ENCODE data around the gene MDM2. TPM values are rescaled to one million over a fixed set of nuclear protein-coding genes. Genes with fewer than 3 reads are reported as not detected.

The MDM2 gene
- total and polyA plus RNA-seq, 2 donors (not counting 3 experiments of a cell fraction or from before 2014, with no cell fraction given) = 16.7 to 270 TPM

GRCh38 chr12:68821357-68822188, 13.6 kb downstream of the MDM2 start:
- Histone ChIP-seq H3K79me2 (ENCODE audit: control insufficient read depth, insufficient read depth, low read length) (peaks cover 53% of the 10 kb centered on the region), H3K27ac (ENCODE audit: insufficient read depth, low read depth, low read length) (no peak overlapping the region), H3K27me3 (ENCODE audit: control insufficient read depth in 2 of 2, insufficient read depth in 2 of 2, low read length in 2 of 2) (no peaks in the 10 kb centered on the region), H3K9me3 (replicated peaks; ENCODE audit: control insufficient read depth, insufficient read depth, low read length) (no peaks in the 10 kb centered on the region), H3K4me2 (ENCODE audit: insufficient read depth, low read length) (no peak overlapping the region), H2AFZ (ENCODE audit: low read depth, low read length) (no peak overlapping the region), H3K36me3 (ENCODE audit: control insufficient read depth in 2 of 2, extremely low read depth in 1 of 2, insufficient read depth in 2 of 2, low read length in 2 of 2) (peaks cover 13 to 44% of the 10 kb centered on the region in 2 experiments), H3K4me1 (ENCODE audit: control insufficient read depth, extremely low read depth, insufficient read depth, low read length) (peaks cover 8% of the 10 kb centered on the region), H3K9me1 (replicated peaks; ENCODE audit: control insufficient read depth, extremely low read depth, insufficient read depth, low read length) (no peaks in the 10 kb centered on the region), H4K20me1 (replicated peaks; ENCODE audit: control insufficient read depth, extremely low read depth, insufficient read depth, low read length) (peaks cover 12% of the 10 kb centered on the region), H3K9ac (replicated peaks; ENCODE audit: extremely low read depth, insufficient read depth, low read length) (no peak overlapping the region), H3K4me3 (replicated peaks in 1 of 3; ENCODE audit: insufficient read depth in 1 of 3, low read depth in 1 of 3, low read length in 3 of 3) (no peak overlapping the region)
- intact Hi-C loops (cut with micrococcal nuclease) = loop anchor here (2.0 kb wide), 1 partner anchor 13 kb away; the partner anchor contains the start of gene MDM2
- DNase-seq (ENCODE audit: low read depth, low spot score) (no peak), FAIRE-seq (no peak)
- no TSS peak for BruUV-seq (replicated peaks)
- POLR2A ChIA-PET = interaction anchor here (0.5 to 1.5 kb wide), 4 partner anchors 8 to 12 kb away, joined by 3 to 5 read pairs (median 3); no protein-coding TSS in a partner anchor
- CTCF ChIA-PET = interaction anchor here (0.6 to 1.3 kb wide), 2 partner anchors 9 to 598 kb away, joined by 3 to 7 read pairs; no protein-coding TSS in a partner anchor
- dilution Hi-C loops (cut with MboI; ENCODE audit: extremely low pct_ligation_motif_present, low sequenced_read_pairs) = no loop called here
- peak; percentile 24 for TF ChIP-seq POLR2AphosphoS5 (IDR thresholded peaks at IDR 0.05; ENCODE audit: insufficient read depth, low read depth, low read length)
- peak; percentile 31 for TF ChIP-seq POLR2A (IDR thresholded peaks at IDR 0.05; ENCODE audit: low read depth, low read length)
- TF ChIP-seq MAX (IDR thresholded peaks at IDR 0.05; ENCODE audit: insufficient read depth, insufficient read length) = no peak
- no peak for TF ChIP-seq GATA2 (IDR thresholded peaks at IDR 0.05; ENCODE audit: insufficient read depth, insufficient read length, low read depth, low read length)

DNA sequence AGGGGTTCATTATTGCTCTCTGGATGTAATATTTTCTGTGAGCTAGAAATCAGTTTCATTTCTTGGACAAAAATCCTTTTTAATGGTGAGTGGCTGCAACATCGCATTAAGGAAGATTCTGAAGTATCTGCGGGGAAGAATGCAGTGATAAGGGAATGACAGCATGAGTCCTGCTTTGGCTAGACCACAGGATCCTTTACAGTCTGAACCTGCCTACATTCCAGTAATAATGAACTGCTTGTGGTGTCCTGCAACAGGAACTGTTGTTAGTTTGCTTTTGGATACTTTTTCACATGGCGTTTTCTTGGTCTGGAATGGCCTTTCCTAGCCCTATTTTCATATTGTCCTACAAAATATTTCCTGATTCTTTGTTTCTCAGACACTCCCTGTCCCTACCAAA, 15.7 kb downstream of the MDM2 start:
- ChIA-PET CTCF (interaction anchor here (1.2 kb wide), 1 partner anchor 15 kb away, joined by 3 read pairs; no protein-coding TSS in a partner anchor), POLR2A (no interaction called here)
- Histone ChIP-seq H2AFZ (ENCODE audit: low read depth, low read length) (no peak overlapping the region), H4K20me1 (replicated peaks; ENCODE audit: control insufficient read depth, extremely low read depth, insufficient read depth, low read length) (peaks cover 7% of the 10 kb centered on the region), H3K9me3 (replicated peaks; ENCODE audit: control insufficient read depth, insufficient read depth, low read length) (no peaks in the 10 kb centered on the region), H3K4me3 (replicated peaks in 1 of 3; ENCODE audit: insufficient read depth in 1 of 3, low read depth in 1 of 3, low read length in 3 of 3) (no peak overlapping the region), H3K27me3 (ENCODE audit: control insufficient read depth in 2 of 2, insufficient read depth in 2 of 2, low read length in 2 of 2) (no peaks in the 10 kb centered on the region), H3K27ac (ENCODE audit: insufficient read depth, low read depth, low read length) (no peak overlapping the region), H3K4me1 (ENCODE audit: control insufficient read depth, extremely low read depth, insufficient read depth, low read length) (peaks cover 10% of the 10 kb centered on the region), H3K4me2 (ENCODE audit: insufficient read depth, low read length) (peak overlapping the region; percentile 8), H3K9ac (replicated peaks; ENCODE audit: extremely low read depth, insufficient read depth, low read length) (no peak overlapping the region), H3K79me2 (ENCODE audit: control insufficient read depth, insufficient read depth, low read length) (peaks cover 47% of the 10 kb centered on the region), H3K36me3 (ENCODE audit: control insufficient read depth in 2 of 2, extremely low read depth in 1 of 2, insufficient read depth in 2 of 2, low read length in 2 of 2) (peaks cover 13 to 52% of the 10 kb centered on the region in 2 experiments), H3K9me1 (replicated peaks; ENCODE audit: control insufficient read depth, extremely low read depth, insufficient read depth, low read length) (no peaks in the 10 kb centered on the region)
- dilution Hi-C loops (cut with MboI; ENCODE audit: extremely low pct_ligation_motif_present, low sequenced_read_pairs) (no loop called here), intact Hi-C loops (cut with micrococcal nuclease) (loop anchor here (2.0 kb wide), 1 partner anchor 15 kb away; the partner anchor contains the start of gene MDM2)
- FAIRE-seq (no peak), DNase-seq (ENCODE audit: low read depth, low spot score) (no peak)
- BruUV-seq (replicated peaks) = no TSS peak
- TF ChIP-seq GATA2 (IDR thresholded peaks at IDR 0.05; ENCODE audit: insufficient read depth, insufficient read length, low read depth, low read length) = no peak
- no peak for TF ChIP-seq MYC (IDR thresholded peaks at IDR 0.05; ENCODE audit: low read depth, low read length)
- no peak for TF ChIP-seq JUN (IDR thresholded peaks at IDR 0.05; ENCODE audit: borderline replicate concordance, insufficient read depth, insufficient read length, low read depth)
- no peak for TF ChIP-seq POLR2A (IDR thresholded peaks at IDR 0.05; ENCODE audit: low read depth, low read length)
- no peak for TF ChIP-seq MAX (IDR thresholded peaks at IDR 0.05; ENCODE audit: insufficient read depth, insufficient read length)
